ENCODE results near the gene BNC2. TPM values are rescaled to one million over a fixed set of nuclear protein-coding genes. Genes with fewer than 3 reads are reported as not detected.

BNC2 gene
- total and polyA plus RNA-seq, 4 donors = 0.96 to 23.2 (median 9.7) TPM

- no peaks in the 10 kb centered on the region for H3K9me3 ChIP-seq (ENCODE audit: control insufficient read depth in 4 of 4, insufficient read depth in 3 of 4, low read length in 3 of 4)
- TF ChIP-seq CTCF (IDR thresholded peaks at IDR 0.05; ENCODE audit: control extremely low read depth, extremely low read depth) = no peak
- ATAC-seq (ENCODE audit: insufficient read depth, low FRiP score) (no peak), DNase-seq (peak in 2 of 3 donors; percentile 54 to 57)
- WGBS, 2 donors = 53 to 71% methylated on average over 6 of the region's 6 CpGs
- H3K27ac ChIP-seq (ENCODE audit: low read depth in 1 of 2, low read length in 1 of 2) = no peak overlapping the region
- H3K36me3 ChIP-seq (ENCODE audit: control insufficient read depth in 4 of 4, insufficient read depth in 4 of 4, low read length in 4 of 4) = no peaks in the 10 kb centered on the region
- no peaks in the 10 kb centered on the region for H3K27me3 ChIP-seq (ENCODE audit: control insufficient read depth in 3 of 3, insufficient read depth in 3 of 3, low read length in 2 of 3)
- H3K9ac ChIP-seq (ENCODE audit: insufficient read depth in 1 of 2, low read length in 2 of 2) = no peak overlapping the region
- no peak overlapping the region for H3K4me3 ChIP-seq
- H3K4me1 ChIP-seq (ENCODE audit: control insufficient read depth in 5 of 5, insufficient read depth in 5 of 5, low read length in 5 of 5) = peaks cover 0 to 12% (median 6%) of the 10 kb centered on the region in 5 donors
Measured at GRCh38 chr9:16458696-16459420, 411.6 kb downstream of the BNC2 start.

GRCh38 chr9:16455842-16456241 lies 414.6 kb downstream of the BNC2 start:
- H3K36me3 ChIP-seq (ENCODE audit: control insufficient read depth in 4 of 4, insufficient read depth in 4 of 4, low read length in 4 of 4) = no peaks in the 10 kb centered on the region
- no peaks in the 10 kb centered on the region for H3K9me3 ChIP-seq (ENCODE audit: control insufficient read depth in 4 of 4, insufficient read depth in 3 of 4, low read length in 3 of 4)
- no peaks in the 10 kb centered on the region for H3K27me3 ChIP-seq (ENCODE audit: control insufficient read depth in 3 of 3, insufficient read depth in 3 of 3, low read length in 2 of 3)
- ATAC-seq (ENCODE audit: insufficient read depth, low FRiP score) (no peak), DNase-seq (no peak)
- peaks cover 0 to 10% (median 0%) of the 10 kb centered on the region in 5 donors for H3K4me1 ChIP-seq (ENCODE audit: control insufficient read depth in 5 of 5, insufficient read depth in 5 of 5, low read length in 5 of 5)
- TF ChIP-seq CTCF (IDR thresholded peaks at IDR 0.05; ENCODE audit: control extremely low read depth, extremely low read depth) = no peak
- H3K4me3 ChIP-seq = no peak overlapping the region
- no peak overlapping the region for H3K27ac ChIP-seq (ENCODE audit: low read depth in 1 of 2, low read length in 1 of 2)
- H3K9ac ChIP-seq (ENCODE audit: insufficient read depth in 1 of 2, low read length in 2 of 2) = no peak overlapping the region

- 67 to 78% methylated on average over 3 of the region's 3 CpGs for WGBS, 2 donors
- H3K36me3 ChIP-seq (ENCODE audit: control insufficient read depth in 4 of 4, insufficient read depth in 4 of 4, low read length in 4 of 4) = no peaks in the 10 kb centered on the region
- no peak overlapping the region for H3K27ac ChIP-seq (ENCODE audit: low read depth in 1 of 2, low read length in 1 of 2)
- no peak overlapping the region for H3K9ac ChIP-seq (ENCODE audit: insufficient read depth in 1 of 2, low read length in 2 of 2)
- H3K9me3 ChIP-seq (ENCODE audit: control insufficient read depth in 4 of 4, insufficient read depth in 3 of 4, low read length in 3 of 4) = no peaks in the 10 kb centered on the region
- no peak for TF ChIP-seq CTCF (IDR thresholded peaks at IDR 0.05; ENCODE audit: control extremely low read depth, extremely low read depth)
- peaks cover 0 to under 1% (median 0%) of the 10 kb centered on the region in 5 donors for H3K4me1 ChIP-seq (ENCODE audit: control insufficient read depth in 5 of 5, insufficient read depth in 5 of 5, low read length in 5 of 5)
- no peak overlapping the region for H3K4me3 ChIP-seq
- DNase-seq = no peak
- ATAC-seq (ENCODE audit: insufficient read depth, low FRiP score) = no peak
- H3K27me3 ChIP-seq (ENCODE audit: control insufficient read depth in 3 of 3, insufficient read depth in 3 of 3, low read length in 2 of 3) = no peaks in the 10 kb centered on the region
Measured at GRCh38 chr9:16453390-16453789, 417.1 kb downstream of the BNC2 start.

GRCh38 chr9:16450578-16450977 lies 419.9 kb downstream of the BNC2 start:
- Histone ChIP-seq H3K4me1 (ENCODE audit: control insufficient read depth in 5 of 5, insufficient read depth in 5 of 5, low read length in 5 of 5) (peaks cover 0 to 11% (median 0%) of the 10 kb centered on the region in 5 donors), H3K36me3 (ENCODE audit: control insufficient read depth in 4 of 4, insufficient read depth in 4 of 4, low read length in 4 of 4) (no peaks in the 10 kb centered on the region), H3K27me3 (ENCODE audit: control insufficient read depth in 3 of 3, insufficient read depth in 3 of 3, low read length in 2 of 3) (no peaks in the 10 kb centered on the region), H3K9ac (ENCODE audit: insufficient read depth in 1 of 2, low read length in 2 of 2) (no peak overlapping the region), H3K4me3 (no peak overlapping the region), H3K27ac (ENCODE audit: low read depth in 1 of 2, low read length in 1 of 2) (no peak overlapping the region), H3K9me3 (ENCODE audit: control insufficient read depth in 4 of 4, insufficient read depth in 3 of 4, low read length in 3 of 4) (no peaks in the 10 kb centered on the region)
- WGBS, 2 donors = 83 to 85% methylated on average over 3 of the region's 3 CpGs
- ATAC-seq (ENCODE audit: insufficient read depth, low FRiP score) = no peak
- TF ChIP-seq CTCF (IDR thresholded peaks at IDR 0.05; ENCODE audit: control extremely low read depth, extremely low read depth) = no peak
- DNase-seq = no peak
